ENCODE results near the gene MICU2.

The MICU2 gene

DNA sequence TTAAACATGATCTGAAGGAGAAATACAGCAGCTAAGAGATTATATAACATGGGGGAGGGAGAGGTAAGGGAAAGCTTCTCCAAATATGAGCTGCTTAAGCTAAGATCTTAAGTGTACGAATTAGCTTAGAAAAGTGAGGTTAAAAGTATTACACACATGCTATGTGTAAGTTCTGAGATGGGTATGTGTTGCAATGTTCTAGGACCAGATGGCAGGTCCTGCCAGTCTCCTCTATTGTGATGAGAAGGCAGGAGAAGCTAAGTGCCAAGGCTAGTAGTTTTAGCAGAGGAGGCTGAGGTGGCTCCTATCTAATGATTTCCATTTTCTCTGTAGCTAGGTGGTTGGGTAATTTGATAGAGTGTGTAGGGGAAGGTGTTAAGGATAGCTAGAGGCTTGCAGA is 57.6 kb downstream of the MICU2 start:
- no peak for DNase-seq (ENCODE audit: low read depth in 3 of 3)

DNA sequence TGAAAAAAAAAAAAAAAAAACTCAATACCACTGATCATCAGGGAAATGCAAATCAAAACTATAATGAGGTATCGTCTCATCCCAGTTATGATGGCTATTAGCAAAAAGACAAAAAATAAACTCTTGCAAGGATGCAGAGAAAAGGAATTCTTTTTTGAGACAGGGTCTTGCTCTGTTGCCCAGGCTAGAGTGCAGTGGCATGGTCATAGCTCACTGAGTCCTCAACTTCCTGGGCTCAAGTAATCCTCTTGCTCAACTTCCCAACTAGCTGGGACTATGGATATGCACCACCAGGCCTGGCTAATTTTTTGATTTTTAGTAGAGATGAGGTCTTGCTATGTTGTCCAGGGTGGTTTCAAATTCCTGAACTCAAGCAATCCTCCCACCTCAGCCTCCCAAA is 59.5 kb downstream of the MICU2 start:
- no peak for DNase-seq (ENCODE audit: low read depth in 3 of 3)

DNA sequence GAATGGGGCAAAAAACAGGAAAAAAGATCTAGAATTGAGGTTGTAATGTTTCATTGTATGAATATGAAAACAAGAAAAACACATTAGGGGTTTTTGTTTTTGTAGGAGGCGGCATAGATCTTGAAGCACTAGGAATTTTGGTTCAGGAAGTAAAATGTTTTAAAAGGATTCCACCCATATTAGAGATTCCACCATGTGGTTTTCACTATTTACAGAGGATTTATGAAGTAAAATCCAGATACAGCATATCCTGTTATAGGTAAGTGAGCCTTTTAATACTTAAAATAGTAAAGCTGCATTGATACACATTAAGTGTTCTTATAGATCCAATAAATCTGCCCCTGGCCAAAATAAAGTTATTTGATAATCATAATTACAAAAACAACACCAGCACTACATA is 61.4 kb downstream of the MICU2 start:
- no peak for DNase-seq (ENCODE audit: low read depth in 3 of 3)

DNA sequence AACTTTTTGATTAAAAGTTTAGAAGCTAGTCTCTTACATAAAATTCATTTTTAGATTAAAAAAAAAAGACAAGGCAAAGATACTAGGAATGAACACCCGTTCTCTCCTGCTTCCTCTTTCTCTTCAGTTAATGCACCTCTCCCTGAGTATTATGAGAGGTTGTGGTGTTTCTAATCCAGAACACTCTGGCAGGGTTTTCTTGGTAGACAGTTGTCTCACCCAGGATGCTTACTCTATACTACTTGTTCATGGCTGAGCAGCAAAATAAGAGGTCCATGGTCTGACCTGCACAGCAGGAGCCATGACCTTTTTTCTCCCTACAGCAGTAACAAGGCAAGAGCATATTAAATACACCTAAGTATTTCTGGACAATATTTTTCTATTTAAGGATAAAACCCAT is 62.0 kb downstream of the MICU2 start:
- no peak for DNase-seq (ENCODE audit: low read depth in 3 of 3)

DNA sequence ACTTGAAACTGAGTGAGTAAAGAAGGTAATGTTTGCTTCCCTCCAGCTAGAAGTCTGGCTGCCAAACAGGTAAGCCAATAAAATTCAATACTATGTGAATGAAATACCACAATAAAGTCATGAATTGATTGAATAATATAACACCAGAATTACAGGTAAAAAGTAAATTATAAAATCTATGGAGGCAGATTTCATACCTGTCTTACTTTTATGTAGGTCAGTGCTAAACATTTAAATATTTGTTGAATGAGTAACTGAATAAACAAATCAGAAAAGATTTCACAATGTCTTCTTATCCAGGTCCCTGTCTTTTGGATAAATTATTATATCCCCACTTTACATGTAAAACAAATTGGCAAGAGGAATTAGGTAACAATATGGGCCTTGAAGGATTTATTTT is 62.7 kb downstream of the MICU2 start:
- DNase-seq (ENCODE audit: low read depth in 3 of 3): no peak

DNA sequence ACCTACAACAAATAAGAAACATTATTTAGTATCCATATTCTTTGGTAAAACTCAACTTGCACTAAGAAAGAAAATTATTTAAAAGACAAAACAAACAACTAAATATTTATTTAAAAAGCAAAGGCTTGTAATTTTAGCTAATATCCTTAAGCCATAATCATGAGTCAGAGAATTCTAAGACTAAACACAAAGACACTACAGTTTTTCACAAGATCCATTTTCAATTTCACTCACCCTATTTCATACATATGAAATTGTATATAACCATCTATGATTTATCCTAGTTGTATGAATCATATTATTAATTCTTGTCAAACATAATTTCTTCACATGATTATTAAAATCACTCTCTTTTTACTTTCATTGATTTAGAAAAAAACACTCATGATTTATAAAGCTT is 64.3 kb downstream of the MICU2 start:
- no peak for DNase-seq (ENCODE audit: low read depth in 3 of 3)

DNA sequence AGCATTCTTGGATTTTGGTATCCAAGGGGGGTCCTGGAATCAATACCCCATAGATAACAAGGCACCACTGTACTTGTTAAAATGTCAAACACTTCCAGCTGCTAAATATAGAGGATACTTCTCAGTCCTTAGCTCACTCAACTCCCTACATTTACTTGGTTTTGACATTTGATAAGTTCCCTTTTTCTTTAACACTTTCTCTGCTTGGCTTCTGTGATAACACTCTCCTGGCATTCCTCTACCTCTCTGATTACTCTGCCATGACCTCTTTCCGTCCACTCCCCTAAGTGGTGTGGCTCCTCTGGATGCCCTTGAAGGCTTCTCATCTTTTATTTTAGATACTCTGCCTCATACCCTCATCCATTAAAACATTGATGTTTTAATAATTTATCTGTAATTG is 65.2 kb downstream of the MICU2 start:
- no peak for DNase-seq (ENCODE audit: low read depth in 3 of 3)

DNA sequence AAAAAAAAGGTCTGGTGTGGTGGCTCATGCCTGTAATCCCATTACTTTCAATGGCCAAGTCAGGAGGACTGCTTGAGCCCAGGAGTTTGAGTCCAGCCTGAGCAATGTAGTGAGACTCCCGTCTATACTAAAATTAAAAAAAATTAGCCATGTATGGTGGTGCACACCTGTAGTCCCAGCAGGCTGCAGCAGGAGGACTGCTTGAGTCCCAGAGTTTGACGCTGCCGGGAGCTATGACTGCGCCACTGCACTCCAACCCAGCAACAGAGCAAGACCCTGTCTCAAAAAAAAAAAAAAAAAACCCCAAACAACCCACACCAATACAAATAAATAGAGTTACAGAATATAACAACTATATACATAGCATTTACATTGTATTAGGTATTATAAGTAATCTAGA is 65.7 kb downstream of the MICU2 start:
- DNase-seq (ENCODE audit: low read depth in 3 of 3): no peak

DNA sequence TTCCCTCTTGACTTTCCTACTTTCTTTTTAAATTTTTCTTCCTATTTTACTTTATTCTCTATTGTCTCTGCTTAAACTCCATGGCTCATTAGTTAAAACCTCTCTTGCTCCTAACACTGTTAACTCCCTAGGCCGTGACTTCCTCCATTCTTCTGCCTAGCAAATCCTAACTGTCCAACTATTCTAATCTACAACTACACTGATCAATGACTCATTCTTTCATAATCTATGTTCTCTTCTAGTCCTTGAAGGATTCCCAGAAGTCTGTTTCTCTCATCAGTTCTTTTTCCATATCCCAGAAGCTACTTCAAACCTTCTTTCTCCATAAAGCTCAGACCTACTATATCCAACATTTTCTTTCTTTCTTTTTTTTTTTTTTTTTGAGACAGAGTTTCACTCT is 66.9 kb downstream of the MICU2 start:
- no peak for DNase-seq (ENCODE audit: low read depth in 3 of 3)

DNA sequence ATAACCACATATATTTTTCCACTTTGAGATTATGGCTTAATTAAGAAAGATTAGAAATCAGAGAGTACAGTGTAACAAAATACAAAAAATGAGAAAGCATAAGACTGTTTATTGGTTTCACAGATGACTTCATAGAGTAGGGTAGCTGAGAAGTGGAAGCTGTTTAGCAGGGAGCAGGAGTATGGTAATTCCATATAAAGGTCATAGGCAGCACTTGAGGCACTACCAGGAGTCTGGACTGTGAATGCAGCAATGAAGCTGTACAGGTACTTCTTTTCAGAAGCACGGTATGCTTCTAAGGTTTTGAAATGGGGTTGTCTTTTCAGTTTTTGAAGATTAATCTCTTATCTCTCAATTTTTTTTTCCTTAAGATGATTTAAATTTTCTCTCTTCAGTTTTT is 69.2 kb downstream of the MICU2 start:
- DNase-seq (ENCODE audit: low read depth in 3 of 3): no peak

DNA sequence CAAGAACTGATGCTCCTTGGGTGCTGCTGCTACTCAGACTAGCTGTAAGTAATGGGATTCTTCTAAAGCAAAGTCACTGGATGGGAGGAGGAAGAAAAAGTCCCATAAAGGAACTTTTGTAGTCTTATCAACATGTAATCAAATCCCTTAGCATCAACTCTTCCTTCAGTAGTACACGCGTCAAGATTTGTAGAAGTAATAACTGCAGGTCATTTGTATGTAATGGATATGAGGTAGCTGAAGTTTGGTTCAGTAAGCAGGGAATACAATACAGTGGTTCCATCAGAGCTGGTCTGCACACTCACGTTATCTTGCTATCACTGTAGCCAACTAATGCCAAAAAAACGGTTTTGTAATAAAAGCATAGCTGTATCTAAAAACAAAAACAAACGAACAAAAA is 72.5 kb downstream of the MICU2 start:
- DNase-seq (ENCODE audit: low read depth in 3 of 3): no peak

DNA sequence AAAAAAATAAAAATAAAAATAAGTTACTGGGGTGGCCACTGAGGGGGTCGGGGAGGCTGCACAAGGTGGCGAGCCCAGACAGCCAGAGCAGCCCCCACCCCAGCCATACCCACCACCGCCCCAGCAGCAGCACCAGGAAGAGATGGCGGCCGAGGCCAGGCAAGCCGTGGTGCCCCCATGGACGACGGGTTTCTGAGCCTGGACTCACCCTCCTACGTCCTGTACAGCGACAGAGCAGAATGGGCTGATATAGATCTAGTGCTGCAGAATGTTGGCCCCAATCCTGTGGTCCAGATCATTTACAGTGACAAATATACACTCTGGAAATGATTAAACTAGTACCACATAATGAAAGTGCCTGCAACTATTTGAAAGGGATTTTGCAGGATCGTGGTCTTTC is 73.3 kb downstream of the MICU2 start:
- no peak for DNase-seq (ENCODE audit: low read depth in 3 of 3)

DNA sequence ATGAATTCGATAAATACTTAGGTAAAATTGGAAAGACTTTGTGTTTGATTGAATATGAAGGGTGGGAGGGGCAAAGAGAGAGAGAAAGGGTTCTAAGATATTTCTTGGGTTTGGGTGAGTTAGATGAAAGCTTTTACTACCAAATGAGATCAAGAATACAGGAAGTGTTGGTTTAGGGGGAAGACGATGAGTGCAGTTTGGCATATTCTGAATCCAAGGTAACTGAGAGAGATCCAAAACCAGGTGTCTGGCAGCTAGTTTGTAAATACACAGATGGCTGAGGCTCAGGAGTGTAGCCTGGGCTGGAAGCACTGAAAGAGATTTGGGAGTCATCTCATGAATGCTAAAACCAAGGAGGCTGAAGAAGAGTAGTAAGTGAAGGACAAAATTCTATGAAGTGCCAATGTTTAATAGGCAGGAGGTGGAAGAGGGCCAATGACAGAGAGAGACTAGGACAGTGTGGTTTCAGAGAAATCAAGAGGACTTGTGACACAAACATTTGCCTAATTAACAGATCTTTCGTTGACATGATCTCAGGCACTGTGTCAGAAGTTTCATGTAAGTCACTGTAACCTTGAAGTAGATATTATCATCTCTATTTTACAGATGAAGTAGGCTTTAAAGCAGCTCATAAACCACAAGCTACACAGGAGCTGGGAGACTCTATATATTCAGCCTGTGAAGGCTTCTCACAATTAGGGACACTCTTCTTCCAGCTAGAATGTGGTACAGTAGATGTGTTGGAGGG is 74.7 kb downstream of the MICU2 start:
- no peak for DNase-seq (ENCODE audit: low read depth in 3 of 3)

DNA sequence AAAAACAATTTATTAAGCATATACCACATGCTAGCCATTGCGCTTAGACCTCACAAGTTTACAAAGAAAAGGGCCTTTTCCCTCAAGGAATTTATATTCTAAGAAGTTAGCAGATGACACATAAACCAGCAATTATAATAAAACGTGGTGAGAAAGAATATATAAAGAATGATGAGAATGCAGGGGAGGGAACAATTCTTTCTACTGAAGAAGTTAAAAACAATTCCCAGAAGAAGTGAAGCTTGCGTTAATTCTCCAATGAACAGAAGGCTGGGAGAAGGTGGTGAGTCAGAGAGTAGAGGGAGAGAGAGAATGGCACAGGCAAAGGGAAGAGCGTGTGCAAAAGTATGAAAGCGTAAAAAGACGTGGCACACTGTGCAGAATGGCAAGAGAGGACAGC is 75.4 kb downstream of the MICU2 start:
- no peak for DNase-seq (ENCODE audit: low read depth in 3 of 3)

DNA sequence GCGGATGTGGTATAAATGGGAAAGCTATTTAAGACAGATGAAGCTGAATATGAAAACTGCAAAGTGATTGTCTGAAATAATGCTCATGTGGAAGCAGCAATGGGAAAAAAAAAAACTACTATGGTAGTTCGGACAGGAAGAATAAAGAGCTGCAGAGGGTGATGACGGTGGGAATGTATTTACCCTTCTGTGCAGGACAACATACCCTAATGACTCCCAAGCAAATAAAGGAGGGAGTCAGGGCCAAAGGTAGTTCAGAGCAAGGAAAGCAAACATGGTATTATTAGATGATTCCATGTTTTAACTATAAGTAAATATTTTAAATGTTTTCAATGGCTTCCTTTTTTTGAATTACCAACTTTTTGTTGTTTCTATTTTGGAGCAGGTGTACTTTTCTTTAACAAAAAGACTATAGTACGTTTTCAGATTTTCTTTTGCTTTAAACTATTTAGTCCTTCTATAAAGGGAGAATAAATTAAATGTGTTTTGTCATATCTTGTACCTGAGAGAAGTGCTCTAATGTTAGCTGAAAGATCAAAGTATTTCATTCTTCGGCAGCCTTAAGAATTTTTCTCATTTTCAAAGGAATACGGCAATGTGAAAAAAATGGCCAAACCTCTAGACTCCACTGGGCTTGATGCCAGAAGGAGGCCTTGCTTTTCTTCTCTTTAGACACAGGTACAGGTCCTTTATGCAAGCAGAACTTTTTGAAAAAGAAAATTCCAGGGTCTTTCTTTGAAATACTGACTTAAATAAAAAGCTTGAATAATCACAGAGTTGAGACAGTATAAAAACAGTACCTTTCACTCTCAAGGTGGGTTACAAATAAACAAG is 77.0 kb downstream of the MICU2 start:
- DNase-seq (ENCODE audit: low read depth in 3 of 3): no peak

DNA sequence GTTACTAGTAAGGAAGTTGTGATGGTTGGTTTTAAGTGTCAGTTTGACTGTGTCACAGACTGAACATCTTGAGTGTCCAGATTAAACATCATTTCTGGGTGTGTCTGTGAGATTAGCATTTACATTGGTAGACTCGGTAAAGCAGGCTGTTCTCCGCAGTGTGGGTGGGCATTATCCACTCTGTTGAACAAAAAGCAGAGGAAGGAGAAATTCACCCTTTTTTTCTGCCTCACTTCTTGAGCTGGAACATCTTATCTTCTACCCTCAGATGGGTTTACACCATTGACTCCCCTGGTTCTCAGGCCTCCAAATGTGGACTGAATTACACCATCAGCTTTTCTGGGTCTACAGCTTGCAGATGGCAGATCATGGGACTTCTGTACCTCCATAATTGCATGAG is 81.1 kb downstream of the MICU2 start:
- DNase-seq (ENCODE audit: low read depth in 3 of 3): no peak

DNA sequence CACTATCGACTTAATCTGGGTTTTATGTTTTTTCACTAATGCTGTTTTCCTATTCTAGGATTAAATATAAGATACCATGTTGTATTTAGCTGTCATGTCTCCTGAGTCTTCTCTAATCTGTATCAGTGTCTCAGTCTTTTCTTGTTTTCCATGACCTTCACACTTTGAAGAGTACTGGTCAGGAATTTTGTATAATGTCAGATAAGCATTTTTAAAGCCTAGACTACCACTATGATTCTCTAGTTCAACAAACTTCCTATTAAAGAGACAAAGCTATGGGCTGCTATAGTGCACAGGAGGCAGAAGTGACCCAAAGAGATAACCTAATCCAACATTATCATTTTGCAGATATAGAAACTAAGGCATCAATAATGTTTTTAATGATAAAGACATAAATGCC is 81.8 kb downstream of the MICU2 start:
- no peak for DNase-seq (ENCODE audit: low read depth in 3 of 3)

DNA sequence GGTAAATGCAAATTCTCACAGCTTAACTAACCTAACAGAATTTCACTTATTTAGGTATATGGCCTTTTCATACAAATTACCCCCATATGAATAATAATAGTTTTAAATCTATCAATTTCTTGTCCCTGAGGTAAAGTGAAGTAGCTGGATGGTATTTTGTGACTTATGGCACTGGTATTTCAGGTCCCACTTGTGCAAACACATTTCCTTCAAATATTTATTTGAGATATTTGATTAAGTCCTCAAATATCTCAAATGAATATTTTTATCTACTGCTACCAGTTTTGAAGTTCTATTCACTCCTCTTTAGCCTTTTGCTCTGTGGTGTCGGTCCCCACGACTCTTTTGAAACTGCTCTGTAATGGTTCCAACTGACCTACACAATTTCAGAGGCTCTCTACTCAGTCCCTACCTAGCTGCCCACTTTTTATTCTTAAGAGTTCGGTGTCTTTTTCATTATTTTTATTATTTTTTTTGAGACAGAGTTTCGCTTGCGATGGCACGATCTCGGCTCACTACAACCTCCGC is 85.3 kb downstream of the MICU2 start:
- no peak for DNase-seq (ENCODE audit: low read depth in 3 of 3)

DNA sequence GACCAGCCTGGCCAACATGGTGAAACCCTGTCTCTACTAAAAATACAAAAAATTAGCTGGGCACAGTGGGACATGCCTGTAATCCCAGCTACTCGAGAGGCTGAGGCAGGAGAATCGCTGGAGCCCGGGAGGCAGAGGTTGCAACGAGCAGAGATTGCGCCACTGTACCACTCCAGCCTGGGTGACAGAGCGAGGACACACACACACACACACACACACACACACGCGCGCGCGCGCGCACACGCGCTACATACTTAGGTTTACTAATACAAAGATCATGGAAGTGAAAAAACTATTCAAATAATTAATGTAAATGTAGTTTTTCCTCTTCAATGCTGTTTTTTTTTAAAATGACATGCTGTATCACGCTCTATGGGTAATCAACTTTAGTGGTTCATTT is 86.4 kb downstream of the MICU2 start:
- no peak for DNase-seq (ENCODE audit: low read depth in 3 of 3)

DNA sequence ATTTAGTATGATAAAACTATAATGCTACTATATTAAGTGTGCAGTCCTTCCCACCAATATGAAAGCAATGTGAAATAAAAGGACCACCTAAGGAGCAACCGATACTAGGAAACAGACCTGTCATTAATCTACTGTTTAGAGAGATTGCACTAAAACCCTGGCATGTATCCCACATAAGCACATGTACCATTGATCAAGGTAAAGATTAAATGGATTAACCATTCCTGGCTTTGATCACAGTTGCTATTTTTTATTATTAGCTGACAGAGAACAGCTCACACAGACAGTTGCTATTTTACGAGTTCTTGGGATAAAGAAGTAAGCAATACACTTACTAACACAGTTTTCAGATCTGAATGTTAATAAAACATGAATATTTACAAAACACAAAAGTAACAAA is 87.2 kb downstream of the MICU2 start:
- no peak for DNase-seq (ENCODE audit: low read depth in 3 of 3)

DNA sequence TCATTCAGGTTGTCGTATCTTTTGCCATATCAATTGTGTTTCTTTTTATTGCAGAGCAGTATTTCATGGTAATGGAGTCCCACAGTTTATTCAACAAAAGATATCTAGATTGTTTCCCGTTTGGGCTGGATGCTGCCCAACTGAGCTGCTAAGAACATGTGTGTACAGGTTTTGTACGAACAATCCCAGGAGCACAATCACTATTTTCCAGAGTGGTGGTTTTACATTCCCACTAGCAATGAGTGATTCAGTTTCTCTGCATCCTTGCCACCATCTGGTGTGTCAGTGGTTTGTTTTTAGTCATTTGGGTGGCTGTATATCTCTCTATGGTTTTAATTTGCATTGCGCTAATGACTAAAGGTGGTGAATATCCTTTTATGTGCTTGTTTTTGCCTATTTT is 92.1 kb downstream of the MICU2 start:
- no peak for DNase-seq (ENCODE audit: low read depth in 3 of 3)

DNA sequence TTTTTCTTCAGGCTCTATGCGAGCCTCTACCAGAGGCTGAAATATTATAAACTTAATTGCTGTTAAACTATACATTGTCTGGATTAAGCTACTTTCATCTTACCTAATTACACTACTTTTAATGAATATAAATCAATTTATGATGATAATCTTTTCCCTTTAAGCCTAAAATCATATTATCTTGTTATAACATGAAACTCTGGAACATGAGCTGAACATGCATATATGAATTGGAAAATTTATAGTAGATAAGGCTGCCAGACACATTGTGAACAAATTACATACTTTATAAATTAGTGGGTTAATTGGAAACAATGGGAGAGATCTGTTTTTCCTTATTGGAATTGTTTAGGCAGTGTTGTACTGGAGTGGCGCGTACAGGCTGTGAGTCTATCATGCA is 99.6 kb downstream of the MICU2 start:
- DNase-seq (ENCODE audit: low read depth in 3 of 3): no peak

DNA sequence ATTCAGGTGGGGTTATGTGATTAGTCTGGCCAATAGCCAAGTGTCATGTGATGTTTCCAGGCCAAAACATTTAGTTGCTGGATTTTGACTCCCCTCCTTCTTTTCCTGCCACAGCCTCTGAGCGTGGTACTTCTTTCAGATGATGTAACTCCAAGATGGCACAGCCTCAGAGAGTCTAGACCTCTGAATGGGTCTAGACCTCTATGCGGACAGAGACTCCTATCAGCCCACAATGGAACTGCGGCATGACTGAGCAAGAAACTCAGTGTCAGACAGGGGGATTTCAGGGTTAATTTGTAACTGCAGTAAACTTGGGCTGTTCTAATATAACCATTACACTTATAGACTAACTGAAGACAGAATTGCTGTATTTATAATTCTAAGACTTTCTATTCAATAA is 102.3 kb downstream of the MICU2 start:
- no peak for DNase-seq (ENCODE audit: low read depth in 3 of 3)
